Transverse colon (tissue), 4 donors: ENCODE results near the gene NBEA. TPM values are rescaled to one million over a fixed set of nuclear protein-coding genes. Genes with fewer than 3 reads are reported as not detected.

Experiments
- DNase-seq: peaks from one replicate; pipeline ENCODE4 v3.0.0-alpha.2; 2019
- H3K27ac ChIP-seq, 4 donors: fragments of 200-600 bp; sonication (generic); 2 replicates each; pipeline ENCODE4 v1.5.1; 2016 to 2018; ENCODE audit warnings: inconsistent platforms in 4 of 4
- H3K27me3 ChIP-seq: fragments of 200-600 bp; sonication (generic); 2 replicates; pipeline ENCODE4 v1.5.1; 2017; ENCODE audit warnings: inconsistent platforms
- H3K36me3 ChIP-seq, 4 donors: fragments of 200-600 bp; sonication (generic); 2 replicates each; pipeline ENCODE4 v1.5.1; 2017 to 2019; ENCODE audit warnings: inconsistent platforms in 4 of 4
- H3K4me1 ChIP-seq, 4 donors: fragments of 200-600 bp; sonication (generic); 2 replicates each; pipeline ENCODE4 v1.5.1; 2017 to 2020; ENCODE audit warnings: inconsistent platforms in 4 of 4
- H3K4me3 ChIP-seq, 4 donors: fragments of 200-600 bp; sonication (generic); 1 replicate in 1 of 4; 2 replicates in 3 of 4; pipeline versions ENCODE4 v1.5.1 to v1.6.1; 2017 to 2019; ENCODE audit warnings: inconsistent platforms in 4 of 4
- H3K9me3 ChIP-seq, 2 donors: fragments of 200-600 bp; sonication (generic); 2 replicates each; pipeline ENCODE4 v1.5.1; 2017 to 2019; ENCODE audit warnings: inconsistent platforms in 2 of 2
- EP300 ChIP-seq: sonication (generic); formaldehyde crosslinking; IDR thresholded peaks from one replicate; pipeline ENCODE4 v1.6.1; 2017; ENCODE audit warnings: antibody characterized with exemption, low read depth
- POLR2A ChIP-seq: fragments of 450-650 bp; IDR thresholded peaks from one replicate; pipeline ENCODE4 v1.6.1; 2016; ENCODE audit warnings: antibody characterized with exemption, mild to moderate bottlenecking, moderate library complexity
- POLR2AphosphoS5 ChIP-seq, 3 donors: sonication (generic); formaldehyde crosslinking; IDR thresholded peaks; one replicate each; pipeline ENCODE4 v1.6.1; 2016; ENCODE audit warnings: antibody characterized with exemption in 3 of 3
- WGBS, 2 donors: methylation state at CpG; one replicate each; pipeline ENCODE4 v1.1.5; 2018; ENCODE audit warnings: low coverage in 1 of 2; 5-methylcytosine and 5-hydroxymethylcytosine counted together
- in situ Hi-C, 4 donors: fragments of 200-750 bp; cut with MboI; loops; one replicate each; pipeline versions ENCODE4 v1.15.0 to v1.15.1; 2017; ENCODE audit warnings: low sequenced_read_pairs in 3 of 4, low pct_ligation_motif_present in 1 of 4, low pct_unique_long_range_greater_than_20kb in 1 of 4
- intact Hi-C: fragments of 100-400 bp; cut with DNase I; formaldehyde crosslinking; loops from one replicate; pipeline ENCODE4 v1.15.1; 2023; ENCODE audit warnings: low total_unique reads
- total RNA-seq, 4 donors: library from RNA; depleted of rRNA; stranded (reverse); fragments of >200 nt; gene quantifications; one replicate each; pipeline ENCODE4 v1.1.0, GENCODE V29; 2016
- TF ChIP-seq, protein P1 (sequence below), 5 experiments: fragments of 200-600 bp in 3 of 5; fragments of 450-650 bp in 2 of 5; sonication (generic) in 3 of 5; IDR thresholded peaks; 1 replicate in 2 of 5; 2 replicates in 3 of 5; pipeline ENCODE4 v1.5.1; 2016 to 2017; ENCODE audit warnings: antibody characterized with exemption in 5 of 5, inconsistent platforms in 3 of 5, mild to moderate bottlenecking in 2 of 5, moderate library complexity in 1 of 5

Gene NBEA
- total RNA-seq, 4 donors from 2014 or later: 8.2 to 21.1 (median 12.5) TPM

DNA sequence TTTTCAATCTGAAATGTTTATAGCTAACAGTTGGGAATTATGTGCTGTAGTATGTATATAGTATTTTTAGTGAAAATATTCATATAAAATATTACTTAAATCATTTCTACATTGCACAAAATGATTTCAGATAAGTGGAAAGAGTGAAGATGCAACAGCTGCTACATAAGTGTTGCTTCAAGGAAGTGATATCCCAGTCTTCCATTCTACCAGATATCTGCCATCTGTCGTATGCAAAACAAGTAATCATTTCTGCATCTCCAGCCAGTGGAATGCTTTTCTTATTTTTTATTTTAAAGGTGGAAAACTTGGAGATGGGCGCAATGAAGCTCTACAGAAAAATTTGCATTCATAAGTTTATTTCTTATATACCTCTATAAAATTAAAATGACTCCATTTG is 687.0 kb downstream of the NBEA start:
- no peak overlapping the region for H3K4me3 ChIP-seq
- H3K27ac ChIP-seq: no peak overlapping the region
- no peak for DNase-seq
- 86 to 100% methylated on average over 2 of the region's 2 CpGs for WGBS, 2 donors
- in situ Hi-C loops: no loop called here
- H3K36me3 ChIP-seq: no peaks in the 10 kb centered on the region
- H3K9me3 ChIP-seq: no peaks in the 10 kb centered on the region
- H3K4me1 ChIP-seq: no peaks in the 10 kb centered on the region
- H3K27me3 ChIP-seq: no peaks in the 10 kb centered on the region
- TF ChIP-seq, protein P1, sequence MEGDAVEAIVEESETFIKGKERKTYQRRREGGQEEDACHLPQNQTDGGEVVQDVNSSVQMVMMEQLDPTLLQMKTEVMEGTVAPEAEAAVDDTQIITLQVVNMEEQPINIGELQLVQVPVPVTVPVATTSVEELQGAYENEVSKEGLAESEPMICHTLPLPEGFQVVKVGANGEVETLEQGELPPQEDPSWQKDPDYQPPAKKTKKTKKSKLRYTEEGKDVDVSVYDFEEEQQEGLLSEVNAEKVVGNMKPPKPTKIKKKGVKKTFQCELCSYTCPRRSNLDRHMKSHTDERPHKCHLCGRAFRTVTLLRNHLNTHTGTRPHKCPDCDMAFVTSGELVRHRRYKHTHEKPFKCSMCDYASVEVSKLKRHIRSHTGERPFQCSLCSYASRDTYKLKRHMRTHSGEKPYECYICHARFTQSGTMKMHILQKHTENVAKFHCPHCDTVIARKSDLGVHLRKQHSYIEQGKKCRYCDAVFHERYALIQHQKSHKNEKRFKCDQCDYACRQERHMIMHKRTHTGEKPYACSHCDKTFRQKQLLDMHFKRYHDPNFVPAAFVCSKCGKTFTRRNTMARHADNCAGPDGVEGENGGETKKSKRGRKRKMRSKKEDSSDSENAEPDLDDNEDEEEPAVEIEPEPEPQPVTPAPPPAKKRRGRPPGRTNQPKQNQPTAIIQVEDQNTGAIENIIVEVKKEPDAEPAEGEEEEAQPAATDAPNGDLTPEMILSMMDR (IDR thresholded peaks at IDR 0.05): no peak
- TF ChIP-seq POLR2A (no peak), POLR2AphosphoS5 (IDR thresholded peaks at IDR 0.05) (no peak), EP300 (no peak)
- intact Hi-C loops: no loop called here

DNA sequence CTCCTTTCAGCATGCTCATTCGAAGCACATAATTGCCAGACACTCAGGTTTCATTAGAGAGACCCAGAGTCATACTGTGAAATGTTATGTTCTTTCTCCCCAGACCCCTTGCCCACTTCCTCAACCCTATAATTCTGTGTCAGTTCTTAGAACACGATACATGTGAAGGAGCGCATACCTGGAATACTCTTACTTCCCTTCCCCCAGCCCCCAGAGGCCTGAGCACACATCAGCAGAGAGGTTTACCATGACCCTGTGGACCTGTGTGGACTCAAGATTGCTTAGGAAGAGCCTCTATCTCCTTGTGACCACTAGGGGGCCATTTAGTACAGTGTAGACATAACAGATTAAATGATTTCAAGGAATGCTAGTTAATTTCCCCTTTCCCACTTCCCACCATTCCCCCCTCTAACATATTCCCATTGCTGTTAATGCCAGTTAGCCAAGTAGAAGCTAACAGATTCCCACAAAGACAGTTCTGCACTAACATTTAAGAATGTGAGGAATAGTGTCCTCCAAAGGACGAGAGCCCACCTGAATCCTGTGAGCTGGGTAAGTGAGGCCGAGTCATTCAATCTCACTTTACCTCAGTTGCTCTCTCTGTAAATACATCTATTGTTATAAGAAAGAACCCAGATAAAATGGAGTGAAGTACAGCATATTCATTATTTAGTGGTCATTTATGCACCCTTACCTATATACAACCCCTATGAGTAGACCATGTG is 688.6 kb downstream of the NBEA start:
- 76 to 78% methylated on average over 3 to 5 of the region's 5 CpGs for WGBS, 2 donors
- no peak overlapping the region for H3K4me3 ChIP-seq
- no peaks in the 10 kb centered on the region for H3K9me3 ChIP-seq
- TF ChIP-seq, protein P1 (IDR thresholded peaks at IDR 0.05): peak; percentile 40 to 65 (median 57)
- TF ChIP-seq EP300: no peak
- in situ Hi-C loops (no loop called here), intact Hi-C loops (loop anchor here (10.0 kb wide), 2 partner anchors 84 to 154 kb away; no protein-coding TSS in a partner anchor)
- H3K4me1 ChIP-seq: no peaks in the 10 kb centered on the region
- DNase-seq: no peak
- H3K27me3 ChIP-seq: no peaks in the 10 kb centered on the region
- H3K36me3 ChIP-seq: no peaks in the 10 kb centered on the region
- no peak overlapping the region for H3K27ac ChIP-seq

DNA sequence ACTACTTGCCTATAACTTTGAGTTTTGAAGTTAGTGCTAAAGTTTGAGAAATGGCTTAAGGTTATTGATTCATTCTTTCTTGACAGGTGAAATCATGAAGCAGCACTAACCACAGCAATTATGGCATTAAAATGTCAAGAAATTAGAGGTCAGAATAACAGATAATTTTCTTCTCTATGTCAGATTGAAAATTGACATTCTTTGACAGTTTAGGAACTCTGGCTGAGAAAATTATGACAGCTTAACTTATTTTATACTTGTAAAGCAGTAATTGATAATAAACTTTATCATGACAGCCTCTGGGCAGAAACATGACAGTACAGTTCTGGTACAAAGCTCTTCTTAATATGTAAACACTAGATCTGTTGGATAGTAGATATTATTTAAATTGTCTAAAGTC is 689.6 kb downstream of the NBEA start:
- in situ Hi-C loops (no loop called here), intact Hi-C loops (loop anchor here (10.0 kb wide), 2 partner anchors 83 to 153 kb away; no protein-coding TSS in a partner anchor)
- H3K27ac ChIP-seq: no peak overlapping the region
- no peaks in the 10 kb centered on the region for H3K27me3 ChIP-seq
- no peaks in the 10 kb centered on the region for H3K36me3 ChIP-seq
- TF ChIP-seq POLR2AphosphoS5 (IDR thresholded peaks at IDR 0.05) (no peak), EP300 (no peak), POLR2A (no peak)
- TF ChIP-seq, protein P1 (IDR thresholded peaks at IDR 0.05): no peak
- no peaks in the 10 kb centered on the region for H3K4me1 ChIP-seq
- H3K4me3 ChIP-seq: no peak overlapping the region
- no peak for DNase-seq
- H3K9me3 ChIP-seq: no peaks in the 10 kb centered on the region

DNA sequence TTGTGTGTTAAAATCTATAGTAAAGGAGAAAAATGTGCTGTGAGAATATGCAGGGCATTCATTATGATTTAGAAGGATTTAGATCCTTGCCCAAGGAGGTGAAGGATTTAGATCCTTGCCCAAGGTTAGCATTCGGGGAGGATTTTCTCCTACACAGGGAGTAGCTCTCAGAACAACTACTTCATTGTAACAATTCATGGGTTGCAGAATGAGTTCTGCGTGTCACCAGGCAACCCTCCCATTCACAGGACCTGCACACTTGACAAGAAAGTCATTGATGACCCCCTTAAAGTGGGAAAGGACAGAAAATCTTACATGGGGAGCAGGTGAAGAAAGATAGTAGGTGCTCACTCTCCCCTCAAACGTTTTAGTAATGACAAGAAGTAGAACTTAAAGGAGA is 701.6 kb downstream of the NBEA start:
- no peak overlapping the region for H3K27ac ChIP-seq
- H3K36me3 ChIP-seq: no peaks in the 10 kb centered on the region
- intact Hi-C loops (no loop called here), in situ Hi-C loops (no loop called here)
- no peaks in the 10 kb centered on the region for H3K27me3 ChIP-seq
- no peaks in the 10 kb centered on the region for H3K4me1 ChIP-seq
- WGBS, 2 donors: 50 to 51% methylated on average over 1 to 3 of the region's 3 CpGs
- H3K9me3 ChIP-seq: no peaks in the 10 kb centered on the region
- no peak for DNase-seq
- TF ChIP-seq EP300 (no peak), POLR2AphosphoS5 (IDR thresholded peaks at IDR 0.05) (no peak), POLR2A (no peak)
- TF ChIP-seq, protein P1 (IDR thresholded peaks at IDR 0.05): no peak
- H3K4me3 ChIP-seq: no peak overlapping the region
